BJ (cell line): ENCODE measurements around the gene LAMP1. TPM values are rescaled to one million over a fixed set of nuclear protein-coding genes. Genes with fewer than 3 reads are reported as not detected.

Experiments used
- CTCF ChIA-PET: fragments of 350-600 bp; formaldehyde crosslinking; extraction: SDS; loops from one replicate; lab custom pipeline; 2021; ENCODE audit warnings: antibody characterized with exemption, inconsistent platforms; lab: Yijun Ruan, JAX
- POLR2A ChIA-PET: fragments of 300-600 bp; sonication (Branson Sonifier 250); formaldehyde crosslinking; extraction: SDS; loops from one replicate; lab custom pipeline; 2021; ENCODE audit warnings: antibody characterized with exemption; lab: Charles Lee
- DNase-seq: peaks from one replicate; pipeline ENCODE4 v3.0.0-alpha.2; 2011; ENCODE audit warnings: low read depth
- H3K27me3 ChIP-seq: 2 replicates; pipeline ENCODE4 v1.6.0; 2011; ENCODE audit warnings: low read length; ENCODE audit not compliant: control insufficient read depth, insufficient read depth
- H3K36me3 ChIP-seq: 2 replicates; pipeline ENCODE4 v1.5.1; 2011; ENCODE audit warnings: low read length; ENCODE audit not compliant: control insufficient read depth, insufficient read depth
- H3K4me3 ChIP-seq: 2 replicates; pipeline ENCODE4 v1.5.1; 2011; ENCODE audit warnings: low read depth, mild to moderate bottlenecking, control low read depth, low read length
- CTCF ChIP-seq: IDR thresholded peaks from 2 replicates; pipeline ENCODE4 v1.5.1; 2011; ENCODE audit warnings: low read depth, mild to moderate bottlenecking, control low read depth, inconsistent platforms, low read length, moderate library complexity; ENCODE audit not compliant: insufficient read depth
- polyA plus RNA-seq: library from polyadenylated mRNA; depleted of rRNA; stranded (reverse); fragments of >200 nt; gene quantifications from 2 replicates; pipeline ENCODE4 v1.2.3, GENCODE V29; 2011

LAMP1 gene
- polyA plus RNA-seq, 1 experiment, result 274 TPM

DNA sequence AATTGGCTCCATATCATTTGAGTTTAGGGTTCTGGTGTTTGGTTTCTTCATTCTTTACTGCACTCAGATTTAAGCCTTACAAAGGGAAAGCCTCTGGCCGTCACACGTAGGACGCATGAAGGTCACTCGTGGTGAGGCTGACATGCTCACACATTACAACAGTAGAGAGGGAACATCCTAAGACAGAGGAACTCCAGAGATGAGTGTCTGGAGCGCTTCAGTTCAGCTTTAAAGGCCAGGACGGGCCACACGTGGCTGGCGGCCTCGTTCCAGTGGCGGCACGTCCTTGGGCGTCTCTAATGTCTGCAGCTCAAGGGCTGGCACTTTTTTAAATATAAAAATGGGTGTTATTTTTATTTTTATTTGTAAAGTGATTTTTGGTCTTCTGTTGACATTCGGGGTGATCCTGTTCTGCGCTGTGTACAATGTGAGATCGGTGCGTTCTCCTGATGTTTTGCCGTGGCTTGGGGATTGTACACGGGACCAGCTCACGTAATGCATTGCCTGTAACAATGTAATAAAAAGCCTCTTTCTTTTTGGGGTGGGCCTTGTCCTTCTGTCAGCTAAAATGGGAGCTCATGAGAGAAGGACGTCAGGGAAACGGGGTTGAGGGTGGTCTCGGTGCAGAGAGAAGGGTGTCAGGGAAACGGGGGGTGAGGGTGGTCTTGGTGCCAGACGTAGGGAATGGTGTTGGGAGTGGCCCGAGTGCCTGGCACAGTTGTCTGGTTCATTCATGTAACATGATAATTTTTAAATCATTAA, 26.0 kb downstream of the LAMP1 start:
- Histone ChIP-seq H3K4me3 (no peak overlapping the region), H3K27me3 (no peaks in the 10 kb centered on the region), H3K36me3 (peaks cover 24% of the 10 kb centered on the region)
- ChIA-PET POLR2A (no interaction called here), CTCF (interaction anchor here (0.6 kb wide), 1 partner anchor 71 kb away, joined by 3 read pairs; no protein-coding TSS in a partner anchor)
- DNase-seq, result no peak
- TF ChIP-seq CTCF, result no peak

DNA sequence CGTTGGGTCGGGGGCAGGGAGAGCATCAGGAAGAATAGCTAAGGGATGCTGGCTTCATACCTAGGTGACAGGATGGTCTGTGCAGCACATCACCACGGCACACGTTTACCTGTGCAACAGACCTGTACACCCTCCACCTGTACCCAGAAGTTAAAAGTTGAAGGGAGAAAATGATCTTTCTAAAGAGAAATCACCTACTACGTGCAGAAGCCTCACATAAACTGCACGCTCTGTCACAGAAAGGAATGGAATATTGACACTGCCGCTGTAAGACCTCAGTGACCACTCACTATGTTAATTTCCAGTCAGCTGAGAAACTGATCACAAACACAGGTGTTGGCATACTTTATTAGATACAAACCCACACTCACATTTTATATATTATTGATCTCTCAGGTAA, 26.8 kb downstream of the LAMP1 start:
- no peak for DNase-seq
- H3K27me3 ChIP-seq, result no peaks in the 10 kb centered on the region
- no peak for TF ChIP-seq CTCF
- CTCF ChIA-PET, result no interaction called here
- peaks cover 24% of the 10 kb centered on the region for H3K36me3 ChIP-seq
- POLR2A ChIA-PET, result no interaction called here
- no peak overlapping the region for H3K4me3 ChIP-seq

GRCh38 chr13:113324398-113324797, 27.4 kb downstream of the LAMP1 start:
- DNase-seq, result no peak
- no peak for TF ChIP-seq CTCF
- POLR2A ChIA-PET, result no interaction called here
- H3K4me3 ChIP-seq, result no peak overlapping the region
- CTCF ChIA-PET, result no interaction called here
- peaks cover 20% of the 10 kb centered on the region for H3K36me3 ChIP-seq
- no peaks in the 10 kb centered on the region for H3K27me3 ChIP-seq

GRCh38 chr13:113325779-113326178, 28.7 kb downstream of the LAMP1 start:
- Histone ChIP-seq H3K27me3 (no peaks in the 10 kb centered on the region), H3K36me3 (peaks cover 13% of the 10 kb centered on the region), H3K4me3 (no peak overlapping the region)
- ChIA-PET CTCF (interaction anchor here (0.6 kb wide), 1 partner anchor 18 kb away, joined by 3 read pairs; no protein-coding TSS in a partner anchor), POLR2A (no interaction called here)
- no peak for TF ChIP-seq CTCF
- DNase-seq, result no peak

DNA sequence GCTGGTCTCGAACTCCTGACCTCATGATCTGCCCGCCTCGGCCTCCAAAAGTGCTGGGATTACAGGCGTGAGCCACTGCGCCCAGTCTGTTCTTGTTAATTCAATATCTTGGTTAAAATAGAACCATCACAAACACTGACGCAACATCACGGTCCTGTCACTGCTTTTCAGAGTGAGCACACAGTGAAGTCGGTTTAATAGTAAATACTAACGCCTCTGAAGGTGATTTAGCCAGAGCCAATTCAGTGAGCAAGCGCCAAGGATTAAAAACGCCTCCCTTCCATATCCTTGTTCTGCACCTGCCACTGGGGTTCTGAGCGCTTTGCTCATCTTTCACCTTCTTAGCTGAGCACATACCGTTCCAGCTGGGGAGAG, 30.3 kb downstream of the LAMP1 start:
- DNase-seq, result no peak
- ChIA-PET CTCF (no interaction called here), POLR2A (no interaction called here)
- no peak overlapping the region for H3K4me3 ChIP-seq
- H3K27me3 ChIP-seq, result no peaks in the 10 kb centered on the region
- TF ChIP-seq CTCF, result no peak
- peaks cover 2% of the 10 kb centered on the region; the same call in 1 of the 2 replicates for H3K36me3 ChIP-seq
